Endothelial cell of umbilical vein (primary cell): Measurements from ENCODE around the gene BCAS3. TPM values are rescaled to one million over a fixed set of nuclear protein-coding genes. Genes with fewer than 3 reads are reported as not detected.

ENCODE experiments used
- BruUV-seq: library from RNA; stranded (reverse); fragments of 400-500 nt; replicated peaks from 2 replicates; lab custom pipeline; 2021; lab: Mats Ljungman, UMichigan
- CTCF ChIA-PET: fragments of 300-600, 350-600 bp; sonication (Branson Sonifier 250); formaldehyde crosslinking; loops from one replicate; lab custom pipeline; 2021; ENCODE audit warnings: antibody characterized with exemption, inconsistent platforms; lab: Charles Lee
- POLR2A ChIA-PET: fragments of 300-600, 350-600 bp; sonication (Branson Sonifier 250); formaldehyde crosslinking; loops from one replicate; lab custom pipeline; 2021; ENCODE audit warnings: antibody characterized with exemption, inconsistent platforms; lab: Charles Lee
- DNase-seq: peaks from one replicate; pipeline ENCODE4 v3.0.0-alpha.2; 2011; ENCODE audit warnings: low read depth, low spot score
- FAIRE-seq: peaks from 2 replicates; lab custom pipeline; 2011; peaks lifted over from hg19 to GRCh38; lab: Jason Lieb, UNC
- H2AFZ ChIP-seq: 2 replicates; pipeline ENCODE4 v1.6.0; 2012; ENCODE audit warnings: low read depth, low read length, control low read depth, inconsistent platforms
- H3K27ac ChIP-seq: 2 replicates; pipeline ENCODE4 v1.5.1; 2011; ENCODE audit warnings: low read depth, mild to moderate bottlenecking, control low read depth, low read length, moderate library complexity; ENCODE audit not compliant: insufficient read depth
- H3K27me3 ChIP-seq, 2 experiments: 2 replicates each; pipeline versions ENCODE4 v1.6.0 to v1.6.1; 2011; ENCODE audit warnings: low read length in 2 of 2, mixed read lengths in 1 of 2; ENCODE audit not compliant: control insufficient read depth in 2 of 2, insufficient read depth in 2 of 2
- H3K36me3 ChIP-seq, 2 experiments: 2 replicates in 1 of 2; 3 replicates in 1 of 2; pipeline ENCODE4 v1.5.1; 2011; ENCODE audit warnings: low read length in 2 of 2, mild to moderate bottlenecking in 1 of 2, moderate library complexity in 1 of 2; ENCODE audit not compliant: control insufficient read depth in 2 of 2, insufficient read depth in 2 of 2; ENCODE audit errors: extremely low read depth in 1 of 2
- H3K4me1 ChIP-seq: 3 replicates; pipeline ENCODE4 v1.5.1; 2011; ENCODE audit warnings: mild to moderate bottlenecking, low read length; ENCODE audit not compliant: control insufficient read depth, insufficient read depth; ENCODE audit errors: extremely low read depth
- H3K4me2 ChIP-seq: 2 replicates; pipeline ENCODE4 v1.6.1; 2011; ENCODE audit warnings: low read length, control low read depth, mixed read lengths; ENCODE audit not compliant: insufficient read depth
- H3K4me3 ChIP-seq, 3 experiments: fragments of 200-600 bp in 1 of 3; sonication (generic), shearing (Covaris generic) in 1 of 3; replicated peaks in 1 of 3; 2 replicates each; pipeline ENCODE4 v1.5.1; 2011 to 2016; ENCODE audit warnings: control low read depth in 3 of 3, low read length in 3 of 3, mild to moderate bottlenecking in 2 of 3, inconsistent platforms in 1 of 3, low read depth in 1 of 3, moderate library complexity in 1 of 3; ENCODE audit not compliant: insufficient read depth in 1 of 3
- H3K79me2 ChIP-seq: 2 replicates; pipeline ENCODE4 v1.6.0; 2012; ENCODE audit warnings: low read length, inconsistent platforms; ENCODE audit not compliant: control insufficient read depth, insufficient read depth
- H3K9ac ChIP-seq: replicated peaks from 2 replicates; pipeline ENCODE3; 2011; ENCODE audit warnings: low read length, control low read depth; ENCODE audit not compliant: insufficient read depth; ENCODE audit errors: extremely low read depth
- H3K9me1 ChIP-seq: replicated peaks from 3 replicates; pipeline ENCODE4 v1.6.0; 2011; ENCODE audit warnings: mild to moderate bottlenecking, low read length; ENCODE audit not compliant: control insufficient read depth, insufficient read depth; ENCODE audit errors: extremely low read depth
- H3K9me3 ChIP-seq: replicated peaks from 2 replicates; pipeline ENCODE4 v1.5.1; 2012; ENCODE audit warnings: low read length, inconsistent platforms; ENCODE audit not compliant: control insufficient read depth, insufficient read depth
- H4K20me1 ChIP-seq: replicated peaks from 2 replicates; pipeline ENCODE3; 2011; ENCODE audit warnings: mild to moderate bottlenecking, low read length; ENCODE audit not compliant: control insufficient read depth, insufficient read depth; ENCODE audit errors: extremely low read depth
- CTCF ChIP-seq, 2 donors: IDR thresholded peaks; 1 replicate in 1 of 2; 2 replicates in 1 of 2; pipeline ENCODE4 v1.5.1; 2011; ENCODE audit warnings: low read length in 2 of 2, mild to moderate bottlenecking in 2 of 2, moderate library complexity in 2 of 2, control low read depth in 1 of 2, inconsistent platforms in 1 of 2, low read depth in 1 of 2; ENCODE audit not compliant: insufficient read depth in 1 of 2; ENCODE audit errors: extremely low read depth in 1 of 2
- EZH2 ChIP-seq: IDR thresholded peaks from 2 replicates; pipeline ENCODE4 v1.6.1; 2012; ENCODE audit warnings: borderline replicate concordance, low read depth, mild to moderate bottlenecking, moderate library complexity, low read length, inconsistent platforms; ENCODE audit not compliant: severe bottlenecking
- FOS ChIP-seq: IDR thresholded peaks from 2 replicates; pipeline ENCODE4 v1.6.1; 2011; ENCODE audit warnings: mild to moderate bottlenecking, low read length, moderate library complexity, borderline replicate concordance; ENCODE audit not compliant: insufficient read depth
- GATA2 ChIP-seq: IDR thresholded peaks from 2 replicates; pipeline ENCODE4 v1.7.0; 2011; ENCODE audit warnings: low read depth, mild to moderate bottlenecking, moderate library complexity, mixed read lengths, low read length; ENCODE audit not compliant: insufficient read length, insufficient read depth
- JUN ChIP-seq: IDR thresholded peaks from 2 replicates; pipeline ENCODE4 v1.6.1; 2011; ENCODE audit warnings: borderline replicate concordance, low read depth; ENCODE audit not compliant: insufficient read length, insufficient read depth
- MYC ChIP-seq: IDR thresholded peaks from one replicate; pipeline ENCODE4 v1.6.1; 2011; ENCODE audit warnings: mild to moderate bottlenecking, low read depth, low read length
- POLR2A ChIP-seq: IDR thresholded peaks from 2 replicates; pipeline ENCODE4 v1.6.1; 2012; ENCODE audit warnings: low read depth, mild to moderate bottlenecking, control low read depth, low read length
- POLR2AphosphoS5 ChIP-seq: IDR thresholded peaks from 2 replicates; pipeline ENCODE4 v1.6.1; 2012; ENCODE audit warnings: low read depth, mild to moderate bottlenecking, control low read depth, low read length, moderate library complexity; ENCODE audit not compliant: insufficient read depth
- dilution Hi-C: fragments of 300-500 bp; cut with MboI; formaldehyde crosslinking; loops from one replicate; pipeline ENCODE4 v1.15.0; 2019; ENCODE audit warnings: low sequenced_read_pairs; ENCODE audit not compliant: extremely low pct_ligation_motif_present
- intact Hi-C: fragments of 100-400 bp; cut with micrococcal nuclease; formaldehyde crosslinking; loops from one replicate; pipeline ENCODE4 v1.10.0; 2022
- polyA plus RNA-seq, 4 experiments: library from polyadenylated mRNA; depleted of rRNA in 3 of 4; stranded (reverse) in 3 of 4; unstranded in 1 of 4; fragments of >200 nt; gene quantifications; 2 replicates each; pipeline versions ENCODE4 v1.2.1 to v1.2.3, GENCODE V29; 2011 to 2012; ENCODE audit warnings: missing spikeins in 1 of 4
- total RNA-seq: library from RNA; stranded (reverse); gene quantifications from 2 replicates; pipeline ENCODE4 v1.2.3, GENCODE V29; 2021
- TF ChIP-seq, protein P1 (sequence below): IDR thresholded peaks from 2 replicates; pipeline ENCODE4 v1.6.1; 2011; ENCODE audit not compliant: insufficient read depth, insufficient read length

BCAS3 gene
- total and polyA plus RNA-seq, 2 donors (not counting 3 experiments of a cell fraction or from before 2014, with no cell fraction given), result 8.2 to 16.0 TPM

- Histone ChIP-seq H3K27ac (no peak overlapping the region), H3K36me3 (no peaks in the 10 kb centered on the region), H3K9me3 (no peaks in the 10 kb centered on the region), H2AFZ (no peak overlapping the region), H3K9me1 (no peaks in the 10 kb centered on the region), H4K20me1 (no peaks in the 10 kb centered on the region), H3K27me3 (no peaks in the 10 kb centered on the region), H3K4me3 (no peak overlapping the region), H3K9ac (no peak overlapping the region), H3K79me2 (no peaks in the 10 kb centered on the region), H3K4me2 (no peak overlapping the region), H3K4me1 (no peaks in the 10 kb centered on the region)
- dilution Hi-C loops (no loop called here), intact Hi-C loops (no loop called here)
- no peak for TF ChIP-seq GATA2
- TF ChIP-seq, protein P1, sequence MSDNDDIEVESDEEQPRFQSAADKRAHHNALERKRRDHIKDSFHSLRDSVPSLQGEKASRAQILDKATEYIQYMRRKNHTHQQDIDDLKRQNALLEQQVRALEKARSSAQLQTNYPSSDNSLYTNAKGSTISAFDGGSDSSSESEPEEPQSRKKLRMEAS, result no peak
- no peak for TF ChIP-seq FOS
- no peak for TF ChIP-seq MYC
- TF ChIP-seq CTCF (IDR thresholded peaks at IDR 0.05; ENCODE audit: extremely low read depth in 1 of 2, insufficient read depth in 1 of 2, low read depth in 1 of 2, low read length in 2 of 2), result no peak
- TF ChIP-seq POLR2A, result no peak
- no peak for TF ChIP-seq POLR2AphosphoS5
- TF ChIP-seq EZH2, result no peak
- no peak for TF ChIP-seq JUN
- DNase-seq (no peak), FAIRE-seq (no peak)
- POLR2A ChIA-PET, result no interaction called here
- no TSS peak for BruUV-seq
- CTCF ChIA-PET, result interaction anchor here (0.8 to 1.5 kb wide), 2 partner anchors 10 to 413 kb away, joined by 3 to 5 read pairs; no protein-coding TSS in a partner anchor
Observed at GRCh38 chr17:61384354-61384691, 706.7 kb downstream of the BCAS3 start.
